AG09309 (cell line): ENCODE results near the gene ADARB1.

Experiments used
- DNase-seq: peaks from one replicate; pipeline ENCODE4 v3.0.0-alpha.2; 2010; ENCODE audit warnings: low read depth
- H3K4me3 ChIP-seq: 2 replicates; pipeline ENCODE4 v1.5.1; 2011; ENCODE audit warnings: mild to moderate bottlenecking, low read depth, low read length, moderate library complexity; ENCODE audit not compliant: control insufficient read depth
- CTCF ChIP-seq: IDR thresholded peaks from 2 replicates; pipeline ENCODE4 v1.5.1; 2011; ENCODE audit warnings: mild to moderate bottlenecking, low read depth, low read length, inconsistent platforms; ENCODE audit not compliant: insufficient read depth, control insufficient read depth; ENCODE audit errors: missing control alignments

The ADARB1 gene

GRCh38 chr21:45060089-45060488 is 14.3 kb upstream of the ADARB1 start:
- TF ChIP-seq CTCF, result no peak
- no peak overlapping the region for H3K4me3 ChIP-seq
- DNase-seq, result no peak

DNA sequence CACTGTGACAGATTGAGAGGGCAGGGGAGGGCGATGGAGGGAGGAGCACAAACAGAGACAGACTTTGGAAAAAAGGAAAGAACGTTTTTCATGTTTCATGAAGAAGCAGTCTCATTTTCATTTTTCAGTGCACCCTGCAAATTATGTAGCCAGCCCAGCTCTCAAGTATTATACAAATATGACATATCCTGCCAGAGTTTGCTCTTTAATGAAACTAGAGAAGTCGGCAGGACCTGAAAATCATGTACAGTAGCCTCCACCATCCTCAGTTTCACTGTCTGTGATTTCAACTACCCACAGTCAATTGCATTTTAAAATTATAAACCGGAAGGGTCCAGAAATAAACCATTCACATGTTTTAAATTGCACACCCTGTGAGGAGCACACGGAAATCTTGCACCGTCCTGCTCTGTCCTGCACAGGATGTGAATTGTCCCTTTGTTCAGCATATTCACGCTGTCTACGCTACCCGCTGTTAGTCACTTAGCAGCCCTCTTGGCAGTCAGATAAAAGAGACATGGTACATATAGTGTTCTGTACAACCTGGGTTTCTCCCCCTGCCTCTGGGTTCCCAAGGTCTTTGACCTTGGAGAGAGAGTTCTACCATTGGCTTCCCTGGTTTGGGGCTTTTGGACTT is 13.6 kb upstream of the ADARB1 start:
- no peak for DNase-seq
- TF ChIP-seq CTCF, result no peak
- H3K4me3 ChIP-seq, result no peak overlapping the region

DNA sequence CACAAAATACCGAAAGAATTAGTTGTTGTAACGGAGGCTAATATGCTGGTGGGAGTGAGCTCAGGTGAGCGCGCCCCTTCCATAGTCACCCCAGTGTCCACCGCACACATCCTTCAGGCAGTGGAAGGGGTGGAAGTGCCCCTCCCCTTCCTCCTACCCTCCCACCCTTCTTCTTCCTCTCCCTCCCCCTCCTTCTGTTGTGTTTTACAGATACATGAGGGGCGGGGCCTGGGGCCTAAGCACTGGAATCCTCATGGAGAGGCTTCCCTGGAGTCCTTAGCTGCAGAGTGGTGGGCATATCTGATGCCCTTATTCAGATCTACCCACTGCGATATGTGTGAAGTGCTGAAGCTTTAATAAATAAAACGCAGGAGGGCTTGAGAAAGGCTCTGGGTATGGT is 10.3 kb upstream of the ADARB1 start:
- DNase-seq, result no peak
- no peak for TF ChIP-seq CTCF
- no peak overlapping the region for H3K4me3 ChIP-seq

DNA sequence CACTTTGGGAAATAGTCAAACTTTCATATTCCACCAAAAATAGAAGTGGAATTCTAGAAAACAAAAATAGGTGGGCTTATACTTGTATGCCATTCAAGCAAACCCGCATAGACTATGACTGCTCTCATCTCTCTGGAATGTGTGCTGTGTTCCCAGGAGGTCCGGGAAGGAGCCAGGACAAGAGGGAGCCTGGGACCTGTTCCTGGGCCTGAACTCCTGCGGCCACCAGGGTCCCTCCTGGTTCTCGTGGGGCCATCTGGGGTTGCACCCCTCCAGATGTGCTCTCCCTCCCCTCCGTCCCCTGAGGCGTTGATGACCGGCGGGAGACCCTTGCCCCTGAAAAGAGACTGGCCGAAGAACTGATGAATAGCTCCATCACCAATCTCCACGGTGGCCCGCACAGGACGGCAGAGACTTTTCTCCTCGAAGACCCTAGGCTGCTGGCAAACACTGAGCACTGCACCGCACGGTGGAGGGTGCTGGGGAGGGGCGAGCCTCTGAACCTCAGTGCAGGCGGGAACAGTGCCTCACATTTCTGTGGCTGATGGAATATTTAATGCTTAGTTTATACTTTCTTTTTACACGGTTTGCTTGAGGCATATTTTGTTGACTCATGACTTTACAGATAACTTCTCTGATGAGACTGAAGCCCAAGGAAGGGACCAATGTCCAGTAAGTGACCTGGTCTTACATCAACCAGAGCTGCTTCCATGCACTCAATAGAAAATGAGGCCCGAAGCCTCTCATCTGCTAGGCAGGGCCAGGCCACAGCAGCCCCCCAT is 9.6 kb upstream of the ADARB1 start:
- no peak for DNase-seq
- H3K4me3 ChIP-seq, result no peak overlapping the region
- no peak for TF ChIP-seq CTCF

DNA sequence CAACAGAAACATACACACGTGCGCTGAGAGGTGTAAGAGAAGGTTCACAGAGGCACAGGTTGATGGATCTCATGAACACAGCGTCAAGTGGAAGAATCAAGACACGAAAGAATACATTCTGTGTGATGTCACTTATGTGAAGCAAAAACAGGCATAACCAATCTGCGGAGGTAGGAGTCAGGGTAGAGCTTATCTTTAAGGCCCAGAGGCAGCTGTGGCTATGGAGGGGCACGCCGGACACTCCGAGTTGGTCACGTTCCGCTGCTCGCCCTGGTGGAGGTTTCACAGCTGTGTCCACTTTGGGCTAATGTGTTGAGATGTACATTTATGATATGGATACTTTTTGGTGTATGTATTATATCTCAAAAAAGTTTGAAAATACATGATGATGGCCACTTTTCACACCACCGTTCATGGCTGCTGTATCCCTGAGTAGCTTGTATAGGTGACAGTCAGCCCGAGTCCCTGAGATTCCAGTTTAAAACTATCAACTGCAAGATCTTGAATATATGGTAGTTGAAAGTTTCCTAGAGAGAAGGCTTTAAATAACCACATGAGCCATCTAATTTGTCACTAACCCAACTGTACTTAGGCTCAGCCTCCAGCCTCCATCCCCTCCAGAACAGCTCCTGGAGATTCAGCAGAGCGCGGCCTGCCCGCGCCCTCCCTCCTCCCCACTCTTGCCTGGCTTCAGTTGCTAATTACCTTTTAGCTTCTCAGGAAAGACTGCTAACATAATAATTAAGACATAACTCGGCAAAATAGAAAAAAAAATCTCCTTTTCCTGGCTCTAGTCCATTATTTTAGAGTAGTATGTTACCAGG is 6.7 kb upstream of the ADARB1 start:
- no peak for TF ChIP-seq CTCF
- no peak for DNase-seq
- H3K4me3 ChIP-seq, result no peak overlapping the region

DNA sequence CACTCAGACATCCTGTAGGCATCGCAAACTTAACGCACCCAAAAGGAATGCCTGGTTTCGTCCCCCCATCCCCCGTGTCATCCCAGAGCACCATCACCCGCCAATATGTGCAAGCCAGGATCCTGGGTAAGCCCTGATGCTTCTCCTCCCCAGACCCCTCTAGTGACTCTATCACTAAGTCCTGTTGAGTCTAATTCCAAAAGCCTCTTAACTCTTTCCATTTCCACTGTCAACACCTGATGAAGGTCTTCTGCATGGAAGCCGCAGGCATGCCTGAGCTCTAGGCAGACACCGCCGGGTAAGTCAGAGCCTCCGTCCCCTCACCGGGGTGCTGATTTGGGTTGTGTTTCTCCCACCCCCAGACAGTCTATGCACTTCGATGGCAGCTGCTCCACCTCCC is 5.3 kb upstream of the ADARB1 start:
- TF ChIP-seq CTCF, result no peak
- DNase-seq, result no peak
- H3K4me3 ChIP-seq, result no peak overlapping the region
